DLD1 (cell line): Measurements from ENCODE around the gene CHMP1A.

ENCODE experiments used
- in situ Hi-C: cut with HindIII; loops from 2 replicates; pipeline ENCODE4 v1.10.0; 2017; ENCODE audit warnings: low sequenced_read_pairs

CHMP1A gene

GRCh38 chr16:89607453-89607852 is 50.1 kb downstream of the CHMP1A start:
- in situ Hi-C loops, result no loop called here

DNA sequence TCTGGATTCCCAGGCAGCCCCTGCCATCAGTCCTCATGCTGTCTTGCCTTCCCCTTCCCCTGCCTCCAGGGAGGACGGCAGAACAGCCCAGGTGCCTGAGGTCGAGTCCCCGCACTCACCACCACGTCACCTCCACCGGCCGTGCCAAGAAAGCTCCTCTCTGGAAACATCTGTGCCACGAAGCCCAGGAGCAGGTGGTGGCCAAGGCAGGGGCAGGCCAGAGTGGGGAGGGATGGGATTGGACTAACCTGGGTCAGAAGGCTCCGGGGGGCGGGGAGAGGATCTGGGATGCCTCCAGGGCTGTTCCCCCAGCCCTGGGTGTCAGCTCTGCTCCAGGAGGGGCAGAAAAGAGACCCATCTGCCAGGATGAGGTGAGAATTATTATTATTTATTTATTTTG is 51.5 kb downstream of the CHMP1A start:
- in situ Hi-C loops, result no loop called here

- in situ Hi-C loops, result no loop called here
These were observed 52.1 kb downstream of the CHMP1A start for GRCh38 chr16:89605186-89605970.

DNA sequence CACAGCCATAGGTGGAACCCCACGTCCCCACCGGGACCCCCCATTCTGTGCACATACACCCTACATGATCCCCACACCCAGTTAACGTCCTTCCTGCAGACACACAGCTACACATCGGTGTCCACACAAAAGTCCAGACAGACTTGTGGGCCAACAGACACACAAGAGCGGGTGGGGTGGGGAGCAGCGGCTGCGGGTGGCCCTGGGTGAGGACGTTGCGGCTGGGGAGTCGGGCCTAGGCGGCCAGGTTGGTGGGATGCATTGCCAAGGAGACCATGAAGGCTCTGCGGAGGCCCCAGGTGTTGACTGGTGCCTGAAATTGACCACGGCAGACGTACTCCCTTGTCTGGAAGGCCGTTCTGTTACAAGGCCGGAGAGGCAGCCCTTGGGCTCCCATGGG is 52.7 kb downstream of the CHMP1A start:
- in situ Hi-C loops, result no loop called here

- in situ Hi-C loops, result no loop called here
These were observed 54.4 kb downstream of the CHMP1A start for GRCh38 chr16:89602952-89603590.

DNA sequence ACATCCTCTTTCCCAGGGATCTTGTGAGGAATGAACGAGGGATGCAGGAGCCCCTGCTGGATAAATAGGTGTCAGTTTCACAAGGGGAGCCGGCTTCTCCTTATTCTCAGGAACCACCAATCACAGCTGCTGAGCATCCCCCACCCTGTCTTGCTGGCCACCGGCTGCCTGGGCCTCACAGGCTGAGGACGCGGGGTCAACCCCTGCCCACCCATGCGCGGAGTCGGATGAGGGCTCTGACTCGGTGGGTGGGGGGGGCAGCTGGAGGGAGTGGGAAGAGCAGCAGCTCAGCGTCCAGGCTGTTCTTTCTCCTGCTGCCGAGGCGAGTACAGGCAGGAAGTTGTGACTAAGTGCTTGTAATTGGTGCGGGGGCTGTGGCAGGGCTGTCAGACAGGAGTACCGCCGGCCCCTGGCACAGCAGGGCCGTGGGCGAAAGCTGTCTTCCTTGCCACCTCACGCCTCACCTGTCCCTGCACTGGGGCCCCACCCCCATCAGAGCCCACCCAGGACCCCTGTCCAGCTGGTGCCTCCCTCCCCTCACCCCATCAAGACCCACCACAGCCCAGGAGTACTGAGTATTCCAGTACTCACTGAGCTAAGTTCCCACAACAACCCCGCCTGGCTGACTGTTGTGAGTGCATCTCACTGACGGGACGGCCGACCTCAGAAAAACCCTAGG is 55.1 kb downstream of the CHMP1A start:
- in situ Hi-C loops, result no loop called here

GRCh38 chr16:89601906-89602272 is 55.6 kb downstream of the CHMP1A start:
- in situ Hi-C loops, result no loop called here

DNA sequence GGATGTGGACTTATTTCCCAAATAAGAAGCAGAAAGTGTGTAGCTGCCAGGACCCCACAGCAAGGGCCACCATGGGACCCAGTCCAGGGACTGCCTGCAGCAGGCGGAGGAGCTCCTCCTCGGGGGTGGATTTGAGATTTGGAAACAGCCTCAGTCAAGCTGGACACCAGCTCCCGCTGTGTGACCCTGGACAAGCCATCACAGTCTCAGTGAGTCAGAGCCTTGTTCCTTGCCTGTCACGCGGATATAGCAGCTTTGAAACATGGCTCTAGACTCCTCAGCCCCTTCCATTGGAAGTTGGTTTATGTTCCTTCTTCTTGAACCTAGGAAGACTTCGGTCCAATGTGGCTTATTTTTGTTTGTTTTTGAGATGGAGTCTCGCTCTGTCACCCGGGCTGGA is 56.6 kb downstream of the CHMP1A start:
- in situ Hi-C loops, result no loop called here

- in situ Hi-C loops, result no loop called here
These were observed 57.1 kb downstream of the CHMP1A start for GRCh38 chr16:89600427-89600826.

GRCh38 chr16:89599902-89600301 is 57.6 kb downstream of the CHMP1A start:
- in situ Hi-C loops, result no loop called here

DNA sequence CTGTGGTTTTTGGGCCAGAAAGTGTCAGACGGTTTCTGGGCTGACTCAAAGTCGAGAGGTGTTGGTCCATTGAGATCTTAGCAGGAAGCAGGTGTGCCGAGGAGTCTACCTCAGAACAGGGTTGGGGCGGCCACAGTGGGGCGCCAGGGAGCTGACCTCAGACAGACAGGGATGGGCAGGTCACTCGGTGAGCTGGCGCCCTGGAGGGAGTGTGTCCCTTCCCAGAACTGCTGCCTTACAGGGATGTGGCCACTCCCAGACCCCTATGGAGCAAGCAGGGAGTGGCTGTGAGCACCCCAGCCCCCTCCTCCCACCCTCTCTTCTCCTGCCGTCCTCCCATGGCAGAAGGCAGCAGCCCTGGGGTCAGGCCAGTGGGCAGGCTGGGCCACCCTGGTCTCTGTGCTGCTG is 58.1 kb downstream of the CHMP1A start:
- in situ Hi-C loops, result no loop called here

GRCh38 chr16:89598199-89598598 is 59.3 kb downstream of the CHMP1A start:
- in situ Hi-C loops, result no loop called here

GRCh38 chr16:89596957-89597649 is 60.4 kb downstream of the CHMP1A start:
- in situ Hi-C loops, result no loop called here

GRCh38 chr16:89596061-89596689 is 61.3 kb downstream of the CHMP1A start:
- in situ Hi-C loops, result no loop called here

DNA sequence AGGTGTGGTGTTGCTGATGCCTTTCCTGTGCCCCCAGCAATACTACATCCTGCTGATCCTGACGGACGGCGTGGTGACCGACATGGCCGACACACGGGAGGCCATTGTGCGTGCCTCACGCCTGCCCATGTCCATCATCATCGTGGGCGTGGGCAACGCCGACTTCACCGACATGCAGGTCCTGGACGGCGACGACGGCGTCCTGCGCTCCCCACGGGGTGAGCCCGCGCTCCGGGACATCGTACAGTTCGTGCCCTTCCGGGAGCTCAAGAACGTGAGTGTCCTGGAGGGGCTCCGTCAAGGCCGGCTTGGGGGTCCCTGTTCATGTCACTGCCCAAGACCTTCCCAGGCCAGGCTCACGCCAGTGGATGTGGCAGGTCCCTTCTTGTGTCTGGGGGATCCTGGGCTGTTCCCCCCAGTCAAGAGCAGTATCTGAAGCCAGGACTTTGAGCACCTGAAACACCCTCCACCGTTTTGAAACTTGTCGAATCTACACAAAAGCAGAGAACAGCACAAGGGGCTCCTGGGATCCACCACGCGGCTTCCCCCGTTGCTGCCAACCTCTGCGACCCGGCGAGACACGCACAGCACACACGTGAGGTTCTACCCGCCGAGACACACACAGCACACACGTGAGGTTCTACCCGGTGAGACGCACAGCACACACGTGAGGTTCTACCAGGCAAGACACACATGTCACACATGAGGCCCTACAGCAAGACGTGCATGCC is 62.0 kb downstream of the CHMP1A start:
- in situ Hi-C loops, result no loop called here
